Activated naive CD4-positive, alpha-beta T cell treated with anti-CD3 and anti-CD28 coated beads, Interleukin-2, amount 50 U/mL, for 72 hours (primary cell): ENCODE results near the gene EML2. TPM values are rescaled to one million over a fixed set of nuclear protein-coding genes. Genes with fewer than 3 reads are reported as not detected.
A peak's percentile ranks its signal among the peaks of the same experiment; 100 is the strongest.
"Not testable (repeated sequence)": the region's sequence is repeated elsewhere in the genome, so short reads cannot be mapped to it uniquely, and the experiment has no call there.

Experiments
- ATAC-seq, 2 donors: fragments of 150-1000 bp; cut with Tn5 transposase; 2 replicates each; pipeline ENCODE4 v1.10.0; 2021; ENCODE audit warnings: mild to moderate bottlenecking in 2 of 2, moderate library complexity in 2 of 2
- DNase-seq, 2 donors: peaks; one replicate each; pipeline ENCODE4 v3.0.0; 2021 to 2022; ENCODE audit warnings: low spot score in 2 of 2
- H3K27ac Mint-ChIP-seq, 2 donors: one replicate each; pipeline ENCODE4 v1.8.0; 2022; ENCODE audit warnings: mild to moderate bottlenecking in 2 of 2, mixed read lengths in 2 of 2
- H3K36me3 Mint-ChIP-seq, 2 donors: one replicate each; pipeline ENCODE4 v1.8.0; 2022; ENCODE audit warnings: mixed read lengths in 2 of 2
- H3K9me3 Mint-ChIP-seq, 2 donors: one replicate each; pipeline ENCODE4 v1.8.0; 2022; ENCODE audit warnings: mixed read lengths in 2 of 2
- total RNA-seq, 2 donors: library from RNA; stranded (reverse); gene quantifications; one replicate each; pipeline ENCODE4 v1.2.3, GENCODE V29; 2022

Gene EML2, protein sequence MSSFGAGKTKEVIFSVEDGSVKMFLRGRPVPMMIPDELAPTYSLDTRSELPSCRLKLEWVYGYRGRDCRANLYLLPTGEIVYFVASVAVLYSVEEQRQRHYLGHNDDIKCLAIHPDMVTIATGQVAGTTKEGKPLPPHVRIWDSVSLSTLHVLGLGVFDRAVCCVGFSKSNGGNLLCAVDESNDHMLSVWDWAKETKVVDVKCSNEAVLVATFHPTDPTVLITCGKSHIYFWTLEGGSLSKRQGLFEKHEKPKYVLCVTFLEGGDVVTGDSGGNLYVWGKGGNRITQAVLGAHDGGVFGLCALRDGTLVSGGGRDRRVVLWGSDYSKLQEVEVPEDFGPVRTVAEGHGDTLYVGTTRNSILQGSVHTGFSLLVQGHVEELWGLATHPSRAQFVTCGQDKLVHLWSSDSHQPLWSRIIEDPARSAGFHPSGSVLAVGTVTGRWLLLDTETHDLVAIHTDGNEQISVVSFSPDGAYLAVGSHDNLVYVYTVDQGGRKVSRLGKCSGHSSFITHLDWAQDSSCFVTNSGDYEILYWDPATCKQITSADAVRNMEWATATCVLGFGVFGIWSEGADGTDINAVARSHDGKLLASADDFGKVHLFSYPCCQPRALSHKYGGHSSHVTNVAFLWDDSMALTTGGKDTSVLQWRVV
- total RNA-seq = 100 to 1,000 TPM; 142 to 161 TPM

DNA sequence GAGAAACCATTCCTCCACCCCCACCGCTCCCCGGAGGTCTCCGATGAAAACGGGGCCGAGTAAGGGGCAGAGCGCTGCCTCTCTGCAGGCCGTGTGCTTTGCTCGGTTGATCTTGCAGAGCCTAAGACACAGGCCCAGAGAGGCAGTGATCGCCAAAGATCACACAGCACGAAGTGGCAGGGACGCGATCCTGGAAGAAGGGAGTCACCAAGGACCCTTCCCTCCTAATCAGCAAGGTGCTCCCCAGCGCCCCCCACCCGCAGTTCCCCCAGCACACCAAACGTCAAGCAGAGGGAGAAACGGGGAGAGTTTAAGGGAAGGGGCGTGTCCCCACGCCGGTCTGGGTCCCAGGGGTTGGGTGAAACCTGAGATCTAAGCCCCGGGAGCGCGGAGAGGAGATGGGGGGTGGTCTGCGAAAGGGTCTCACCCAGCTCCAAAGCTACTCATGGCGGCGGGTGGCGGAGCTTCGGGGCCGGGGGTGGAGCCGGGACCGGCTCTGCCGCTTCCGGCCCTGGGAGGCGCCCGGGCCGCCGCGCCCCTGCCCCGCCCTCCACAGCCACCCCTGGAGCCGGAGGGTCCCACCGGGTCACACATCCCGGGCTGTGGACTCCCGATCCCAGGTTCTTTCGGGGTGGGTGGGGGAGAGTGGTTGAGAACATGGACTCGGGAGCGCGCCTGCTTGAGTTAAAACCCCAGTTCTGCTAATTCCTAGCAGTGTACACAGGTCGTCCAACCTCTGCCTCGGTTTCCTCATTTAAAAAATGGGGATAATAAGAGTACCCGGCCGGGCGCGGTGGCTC is at the start of gene EML2:
Gene EML2 (minus strand): TSS at position 468 of the 800 bp plus-strand sequence. CDS start 21 bp downstream, at position 447.
- H3K27ac Mint-ChIP-seq = peak within 1 kb of the TSS; percentile 93 to 97
- H3K9me3 Mint-ChIP-seq = peaks cover 0 to 7% of the 10 kb centered on the region in 2 donors
- DNase-seq (peak; percentile 68 to 73), ATAC-seq (no peak)
- peaks cover 23 to 25% of the 10 kb centered on the region in 2 donors for H3K36me3 Mint-ChIP-seq

DNA sequence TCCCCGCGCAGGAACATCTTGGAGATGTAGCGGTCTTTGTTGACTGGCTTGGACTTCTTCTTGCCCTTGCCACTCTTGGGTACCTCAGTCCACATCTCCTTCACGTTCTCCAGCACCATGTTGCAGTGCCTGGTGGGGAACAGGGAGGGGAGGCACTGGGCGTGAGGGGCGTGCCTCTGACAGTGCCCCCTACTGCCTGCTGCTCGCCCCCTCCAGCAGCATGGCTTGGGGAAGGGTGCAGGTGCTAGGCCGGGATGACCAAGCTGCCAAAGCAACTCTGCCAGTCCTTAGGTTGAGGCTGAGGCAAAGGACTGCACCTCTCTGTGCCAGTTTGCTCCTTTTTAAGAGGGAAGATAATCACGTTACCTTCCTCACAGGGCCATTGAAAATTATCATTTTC is 48.4 kb upstream of the EML2 start:
- no peaks in the 10 kb centered on the region for H3K9me3 Mint-ChIP-seq

DNA sequence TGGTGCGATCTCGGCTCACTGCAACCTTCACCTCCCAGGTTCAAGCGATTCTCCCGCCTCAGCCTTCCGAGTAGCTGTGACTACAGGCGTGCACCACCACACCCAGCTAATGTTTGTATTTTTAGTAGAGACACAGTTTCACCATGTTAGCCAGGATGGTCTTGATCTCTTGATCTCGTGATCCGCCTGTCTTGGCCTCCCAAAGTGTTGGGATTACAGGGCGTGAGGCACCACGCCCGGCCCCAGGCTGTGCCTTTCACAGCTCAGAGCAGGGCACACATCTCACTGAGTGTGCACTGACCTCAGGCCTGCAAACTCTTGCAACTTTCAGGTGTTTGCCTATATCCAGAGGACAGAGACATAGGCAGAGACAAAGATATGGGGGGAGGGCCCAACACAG is 45.8 kb upstream of the EML2 start:
- Mint-ChIP-seq H3K36me3 (peaks cover 5 to 11% of the 10 kb centered on the region in 2 donors), H3K27ac (peak overlapping the region in 1 of 2 donors; percentile 76)
- not testable (repeated sequence) for ATAC-seq, H3K9me3 Mint-ChIP-seq, DNase-seq

More for the DNA sequence above, 48.4 kb upstream of the EML2 start:
- Mint-ChIP-seq H3K27ac (no peak overlapping the region), H3K36me3 (peaks cover 12 to 18% of the 10 kb centered on the region in 2 donors)
- DNase-seq (no peak), ATAC-seq (no peak)

DNA sequence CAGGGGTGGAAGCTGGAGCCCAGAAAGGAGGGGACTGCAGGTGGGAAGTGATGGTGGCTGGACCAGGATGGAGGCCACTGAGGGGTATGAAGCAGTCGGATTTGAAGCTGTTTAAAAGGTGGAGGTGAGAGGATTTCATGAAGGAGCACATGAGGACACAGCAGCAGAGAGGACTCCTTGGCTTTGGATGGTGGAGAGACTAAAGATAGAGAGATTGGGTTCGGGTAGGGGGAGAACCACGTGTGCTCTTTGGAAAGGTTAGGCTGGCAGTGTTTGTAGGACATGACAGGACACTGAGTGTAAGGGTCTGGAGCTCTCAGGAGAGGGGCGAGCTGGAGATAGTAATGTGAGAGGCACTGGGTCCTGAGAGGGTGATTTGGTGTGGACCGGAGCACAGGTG is 43.7 kb upstream of the EML2 start:
- Mint-ChIP-seq H3K9me3 (no peaks in the 10 kb centered on the region), H3K27ac (no peak overlapping the region), H3K36me3 (peaks cover 0 to 11% of the 10 kb centered on the region in 2 donors)
- DNase-seq (no peak), ATAC-seq (no peak)

DNA sequence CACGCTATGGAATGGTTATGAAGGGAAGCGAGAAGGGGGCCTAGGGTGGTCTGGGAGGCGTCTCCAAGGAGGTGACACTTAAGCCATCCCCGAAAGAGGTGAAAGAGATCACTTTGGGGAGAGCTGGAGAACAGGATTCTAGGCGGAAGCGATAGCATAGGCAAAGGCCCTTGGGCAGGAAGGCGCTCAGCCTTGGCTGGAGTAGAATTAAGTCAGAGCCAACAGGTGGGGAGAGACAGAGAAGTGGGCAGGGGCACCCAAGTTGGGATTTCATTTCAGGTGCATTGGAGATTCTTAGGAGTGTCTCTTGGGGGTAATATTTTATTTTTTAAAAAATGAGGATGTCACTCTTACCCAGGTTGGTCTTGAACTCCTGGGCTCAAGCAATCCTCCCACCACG is 42.9 kb upstream of the EML2 start:
- peaks cover 0 to 10% of the 10 kb centered on the region in 2 donors for H3K36me3 Mint-ChIP-seq
- DNase-seq = no peak
- no peak for ATAC-seq
- H3K9me3 Mint-ChIP-seq = no peaks in the 10 kb centered on the region
- H3K27ac Mint-ChIP-seq = peak overlapping the region in 1 of 2 donors; percentile 63

DNA sequence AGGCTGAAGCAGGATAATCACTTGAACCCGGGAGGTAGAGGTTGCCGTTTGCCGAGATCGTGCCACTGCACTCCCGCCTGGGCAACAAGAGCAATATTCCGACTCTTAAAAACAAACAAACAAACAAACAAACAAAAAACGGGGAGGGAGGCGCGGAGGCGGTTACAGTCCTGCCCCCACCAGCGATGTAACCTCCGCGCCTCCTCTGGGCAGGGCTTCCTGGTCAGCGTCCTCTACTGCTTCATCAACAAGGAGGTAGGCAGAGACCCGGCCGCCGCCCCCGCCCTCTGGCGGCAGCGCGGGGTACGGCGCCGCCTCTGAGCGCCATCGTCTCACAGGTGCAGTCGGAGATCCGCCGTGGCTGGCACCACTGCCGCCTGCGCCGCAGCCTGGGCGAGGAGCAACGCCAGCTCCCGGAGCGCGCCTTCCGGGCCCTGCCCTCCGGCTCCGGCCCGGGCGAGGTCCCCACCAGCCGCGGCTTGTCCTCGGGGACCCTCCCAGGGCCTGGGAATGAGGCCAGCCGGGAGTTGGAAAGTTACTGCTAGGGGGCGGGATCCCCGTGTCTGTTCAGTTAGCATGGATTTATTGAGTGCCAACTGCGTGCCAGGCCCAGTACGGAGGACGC is 42.3 kb upstream of the EML2 start:
- Mint-ChIP-seq H3K27ac (peak overlapping the region in 1 of 2 donors; percentile 63), H3K36me3 (peaks cover 0 to 4% of the 10 kb centered on the region in 2 donors), H3K9me3 (no peaks in the 10 kb centered on the region)
- peak; percentile 92 to 95 for DNase-seq
- peak; percentile 79 to 91 for ATAC-seq

DNA sequence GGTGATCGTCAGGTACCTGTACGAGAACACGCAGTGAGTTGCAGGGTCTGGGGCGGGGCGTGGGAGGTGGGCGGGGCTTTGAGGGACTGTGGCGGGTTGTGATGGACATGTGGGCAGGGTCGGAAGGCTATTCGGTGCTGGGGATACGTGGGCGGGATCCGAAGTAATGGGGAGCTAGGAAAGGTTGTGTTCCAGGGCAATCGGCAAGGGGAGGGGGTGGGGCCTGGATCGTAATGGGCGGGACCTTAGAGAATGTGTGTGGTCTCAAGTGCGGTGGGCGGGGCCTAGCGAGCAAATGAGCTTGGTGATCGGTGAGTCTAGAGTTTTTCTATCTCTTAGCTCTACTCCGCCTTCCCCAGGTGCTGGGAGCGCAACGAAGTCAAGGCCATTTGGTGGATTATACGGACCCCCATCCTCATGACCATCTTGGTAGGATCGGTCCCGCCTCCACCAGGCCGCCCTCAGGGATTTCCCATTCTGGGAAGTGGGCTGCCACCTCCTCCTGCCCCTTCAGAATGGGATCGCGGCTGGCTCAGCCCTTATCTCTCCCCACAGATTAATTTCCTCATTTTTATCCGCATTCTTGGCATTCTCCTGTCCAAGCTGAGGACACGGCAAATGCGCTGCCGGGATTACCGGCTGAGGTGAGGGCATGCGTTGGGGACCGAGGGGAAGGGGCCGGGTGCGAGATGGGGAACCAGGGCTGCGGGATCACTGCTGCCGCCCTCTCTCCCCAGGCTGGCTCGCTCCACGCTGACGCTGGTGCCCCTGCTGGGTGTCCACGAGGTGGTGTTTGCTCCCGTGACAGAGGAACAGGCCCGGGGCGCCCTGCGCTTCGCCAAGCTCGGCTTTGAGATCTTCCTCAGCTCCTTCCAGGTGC is 38.4 kb upstream of the EML2 start:
- ATAC-seq (peak; percentile 52 to 78), DNase-seq (peak; percentile 68 to 82)
- H3K9me3 Mint-ChIP-seq = no peaks in the 10 kb centered on the region
- no peaks in the 10 kb centered on the region for H3K36me3 Mint-ChIP-seq
- H3K27ac Mint-ChIP-seq = no peak overlapping the region

DNA sequence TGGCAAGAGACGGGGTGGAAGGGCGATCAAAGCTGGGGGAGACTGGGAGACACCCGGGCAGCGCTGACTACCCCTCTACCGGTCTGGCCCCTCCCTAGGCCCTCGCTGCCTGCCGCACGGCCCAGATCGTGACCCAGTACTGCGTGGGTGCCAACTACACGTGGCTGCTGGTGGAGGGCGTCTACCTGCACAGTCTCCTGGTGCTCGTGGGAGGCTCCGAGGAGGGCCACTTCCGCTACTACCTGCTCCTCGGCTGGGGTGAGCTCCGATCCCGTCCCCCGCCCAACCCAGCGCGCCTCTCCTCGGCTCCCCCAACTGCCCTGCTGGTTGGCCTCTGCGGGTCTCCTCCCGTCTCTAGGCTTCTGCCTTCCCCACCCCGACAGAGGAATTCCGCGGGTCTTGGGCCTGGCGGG is 37.7 kb upstream of the EML2 start:
- DNase-seq (peak in 1 of 2 donors; percentile 51), ATAC-seq (peak; percentile 39 to 55)
- Mint-ChIP-seq H3K9me3 (no peaks in the 10 kb centered on the region), H3K36me3 (no peaks in the 10 kb centered on the region), H3K27ac (no peak overlapping the region)

DNA sequence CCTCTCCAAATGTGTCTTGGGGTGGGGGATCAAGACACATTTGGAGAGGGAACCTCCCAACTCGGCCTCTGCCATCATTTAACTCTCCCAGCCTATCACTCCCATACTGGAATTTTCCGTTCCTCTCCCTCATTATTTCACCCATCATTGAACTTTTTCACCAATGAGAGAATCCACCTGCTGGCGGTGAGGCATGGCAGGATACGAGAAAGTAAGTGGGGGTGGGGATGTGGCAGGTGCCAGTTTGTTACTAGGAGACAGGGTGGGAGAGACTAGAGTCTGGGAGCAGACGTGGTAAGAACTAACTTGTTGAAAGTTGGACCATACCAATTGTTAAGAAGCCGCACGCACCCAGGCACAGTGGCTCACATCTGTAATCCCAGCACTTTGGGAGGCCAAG is 35.7 kb upstream of the EML2 start:
- H3K27ac Mint-ChIP-seq = no peak overlapping the region
- peaks cover 0 to 10% of the 10 kb centered on the region in 2 donors for H3K36me3 Mint-ChIP-seq
- ATAC-seq (no peak), DNase-seq (no peak)
- H3K9me3 Mint-ChIP-seq = no peaks in the 10 kb centered on the region

DNA sequence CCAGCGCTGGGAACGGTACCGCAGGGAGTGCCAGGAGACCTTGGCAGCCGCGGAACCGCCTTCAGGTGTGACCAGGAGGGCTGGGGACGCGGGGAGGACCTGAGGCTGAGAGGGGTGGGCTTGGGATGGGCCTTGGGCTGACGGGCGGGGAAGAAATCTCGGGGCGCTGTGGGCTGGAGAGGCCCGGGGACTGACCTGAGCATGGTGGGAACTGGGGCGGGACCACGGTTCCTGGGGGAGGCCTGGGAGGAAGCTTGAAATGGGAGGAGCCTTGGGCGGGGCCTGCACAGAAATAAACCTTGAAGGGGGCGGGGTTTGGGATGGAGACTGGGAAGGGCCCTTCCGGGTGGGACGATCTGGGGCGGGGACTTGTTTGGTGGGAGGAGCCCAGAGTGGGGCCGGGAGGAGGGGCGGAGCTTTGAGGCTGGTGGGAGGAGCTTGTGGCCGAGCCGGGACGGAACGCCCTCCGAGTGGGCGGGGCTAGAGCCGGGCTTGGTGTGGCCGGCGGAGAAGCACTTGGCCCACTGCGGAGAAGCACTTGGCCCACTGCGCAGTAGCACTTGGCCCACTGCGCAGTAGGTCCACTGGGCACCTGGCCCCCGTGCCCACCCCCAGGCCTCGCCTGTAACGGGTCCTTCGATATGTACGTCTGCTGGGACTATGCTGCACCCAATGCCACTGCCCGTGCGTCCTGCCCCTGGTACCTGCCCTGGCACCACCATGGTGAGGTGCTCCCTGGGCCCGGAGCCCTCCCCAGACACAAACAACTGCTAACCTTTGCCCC is 31.7 kb upstream of the EML2 start:
- DNase-seq = peak in 1 of 2 donors; percentile 85
- ATAC-seq = peak in 1 of 2 donors; percentile 40
- Mint-ChIP-seq H3K9me3 (no peaks in the 10 kb centered on the region), H3K36me3 (peaks cover 0 to 10% of the 10 kb centered on the region in 2 donors), H3K27ac (no peak overlapping the region)

DNA sequence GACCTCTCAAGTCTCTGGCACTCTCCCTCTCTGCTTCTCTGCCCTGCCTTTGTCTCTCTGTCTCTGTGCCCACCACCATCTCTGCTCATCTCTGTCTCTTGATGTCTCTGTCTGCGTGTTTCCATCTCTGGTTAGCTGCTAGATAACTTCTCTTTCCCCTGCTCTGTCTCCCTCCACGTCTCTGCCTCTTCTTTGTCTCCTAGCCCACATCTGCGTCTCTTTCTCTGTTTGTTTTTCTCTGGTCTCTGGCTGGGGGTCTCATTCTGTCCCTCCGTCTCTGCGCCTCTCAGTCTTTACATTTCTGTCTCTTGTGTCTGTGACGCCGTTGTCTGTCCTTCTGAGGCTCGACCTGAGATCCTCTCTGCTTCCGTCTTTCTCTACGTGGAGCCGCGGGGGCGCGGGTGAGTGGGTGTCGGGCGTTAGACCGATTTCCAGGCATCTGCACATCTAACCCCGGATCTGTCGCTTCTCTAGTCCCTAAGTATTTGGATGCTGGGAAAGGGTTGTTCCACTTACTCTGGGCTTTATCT is 29.2 kb upstream of the EML2 start:
- no peak for DNase-seq
- peak overlapping the region; percentile 82 to 87 for H3K27ac Mint-ChIP-seq
- H3K36me3 Mint-ChIP-seq = peaks cover 0 to 10% of the 10 kb centered on the region in 2 donors
- H3K9me3 Mint-ChIP-seq = no peaks in the 10 kb centered on the region
- ATAC-seq = no peak

DNA sequence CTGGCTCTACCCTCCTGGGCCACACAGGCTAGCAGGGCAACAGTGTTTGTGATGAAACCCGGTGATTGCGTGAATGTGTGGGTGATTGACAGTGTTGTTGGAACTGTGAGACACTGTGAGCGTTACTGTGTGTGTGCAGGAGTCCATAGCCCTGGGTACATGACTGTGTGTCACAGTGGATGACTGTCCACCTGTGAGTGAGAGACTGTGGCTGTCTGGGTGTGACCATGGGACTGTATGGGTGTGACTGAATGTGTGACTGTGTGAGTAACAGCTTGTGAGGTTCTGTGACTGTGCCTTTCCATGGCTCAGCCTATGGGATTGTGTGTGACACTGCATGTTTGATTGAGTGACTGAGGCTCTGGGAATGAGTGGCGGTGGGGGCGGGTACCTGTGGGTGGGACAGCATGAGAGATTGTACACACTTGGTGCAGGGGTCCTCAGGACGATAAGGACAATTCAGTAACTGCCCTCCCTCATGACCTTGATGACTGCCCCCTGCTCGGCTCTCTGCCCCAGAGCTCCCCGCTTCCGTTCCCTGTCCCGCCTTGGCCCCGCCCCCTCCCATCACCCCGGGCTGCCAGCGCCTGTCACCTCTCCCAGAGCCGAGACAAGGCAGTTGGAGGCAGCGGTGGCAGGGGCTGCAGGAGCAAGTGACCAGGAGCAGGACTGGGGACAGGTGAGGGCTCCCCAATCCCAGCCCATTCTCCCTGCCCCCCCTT is 28.6 kb upstream of the EML2 start, which contains the start of gene GIPR:
Gene GIPR (plus strand): TSS at position 602 of the 722 bp plus-strand sequence. CDS start 1,300 bp downstream, outside the sequence.
- Mint-ChIP-seq H3K9me3 (no peaks in the 10 kb centered on the region), H3K27ac (peak within 1 kb of the TSS; percentile 82 to 87), H3K36me3 (peaks cover 0 to 10% of the 10 kb centered on the region in 2 donors)
- ATAC-seq (peak; percentile 91 to 98), DNase-seq (peak; percentile 63 to 79)

DNA sequence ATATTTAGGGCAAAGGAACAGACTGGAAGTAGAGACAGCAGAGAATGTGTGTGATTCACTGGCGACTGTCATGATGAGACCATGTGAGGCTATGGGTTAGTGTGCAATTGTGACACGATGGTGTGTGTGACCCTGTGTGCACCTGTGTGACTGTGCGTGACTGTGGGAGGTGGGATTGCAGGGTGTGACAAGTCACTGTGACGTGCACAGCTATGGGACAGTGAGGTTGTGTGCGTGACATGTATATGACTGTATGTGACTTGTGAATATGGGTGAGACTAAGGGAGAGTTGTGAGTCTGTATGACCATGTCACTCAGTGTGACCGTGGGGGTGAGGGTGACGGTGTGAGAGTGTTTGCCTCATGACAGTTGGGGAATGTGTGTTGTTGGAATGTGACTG is 25.4 kb upstream of the EML2 start:
- Mint-ChIP-seq H3K27ac (no peak overlapping the region), H3K9me3 (no peaks in the 10 kb centered on the region), H3K36me3 (no peaks in the 10 kb centered on the region)
- DNase-seq (no peak), ATAC-seq (no peak)

DNA sequence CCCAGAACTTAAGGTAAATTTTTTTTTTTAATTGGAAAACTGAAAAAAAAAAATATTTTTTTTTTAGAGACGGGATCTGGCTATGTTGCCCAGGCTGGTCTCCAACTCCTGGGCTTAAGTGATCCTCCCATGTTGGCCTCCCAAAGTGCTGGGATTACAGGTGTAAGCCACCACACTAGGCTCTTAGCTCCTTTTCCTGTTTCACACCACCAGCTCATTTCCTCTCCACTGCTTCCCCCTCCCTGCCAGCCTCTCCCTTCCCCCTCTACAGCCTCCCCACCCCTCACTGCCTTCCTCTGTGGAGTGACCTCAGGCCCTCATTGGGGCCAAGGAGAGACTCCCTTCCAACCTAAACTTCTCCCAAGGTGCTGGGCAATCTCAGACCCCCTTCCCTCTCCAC is 24.6 kb upstream of the EML2 start:
- ATAC-seq (no peak), DNase-seq (no peak)
- Mint-ChIP-seq H3K9me3 (no peaks in the 10 kb centered on the region), H3K27ac (no peak overlapping the region), H3K36me3 (no peaks in the 10 kb centered on the region)
